ENCODE data around the gene BMP7. TPM values are rescaled to one million over a fixed set of nuclear protein-coding genes. Genes with fewer than 3 reads are reported as not detected.

Gene BMP7
- total and polyA plus RNA-seq, 9 donors, result 0.07 to 19.4 (median 0.83) TPM

- Histone ChIP-seq H3K9me3 (no peaks in the 10 kb centered on the region), H3K27me3 (no peaks in the 10 kb centered on the region), H3K27ac (no peak overlapping the region), H3K36me3 (no peaks in the 10 kb centered on the region), H3K4me1 (ENCODE audit: insufficient read depth) (no peaks in the 10 kb centered on the region), H3K4me3 (no peak overlapping the region)
- intact Hi-C loops (cut with DNase I), result no loop called here
- WGBS, 3 donors, result 39 to 52% (median 46%) methylated on average over 23 of the region's 23 CpGs
- TF ChIP-seq EP300 (IDR thresholded peaks at IDR 0.05) (no peak), CTCF (IDR thresholded peaks at IDR 0.05) (no peak), POLR2A (IDR thresholded peaks at IDR 0.05) (no peak)
- no peak for DNase-seq
These were observed 6.2 kb downstream of the BMP7 start for GRCh38 chr20:57259938-57260921.

GRCh38 chr20:57259121-57259937 lies 7.1 kb downstream of the BMP7 start:
- no peaks in the 10 kb centered on the region for H3K36me3 ChIP-seq
- H3K27me3 ChIP-seq, result no peaks in the 10 kb centered on the region
- no peak for TF ChIP-seq EP300 (IDR thresholded peaks at IDR 0.05)
- TF ChIP-seq CTCF (IDR thresholded peaks at IDR 0.05), result no peak
- TF ChIP-seq POLR2A (IDR thresholded peaks at IDR 0.05), result no peak
- 23 to 36% (median 32%) methylated on average over 21 of the region's 21 CpGs for WGBS, 3 donors
- no peak overlapping the region for H3K27ac ChIP-seq
- no peaks in the 10 kb centered on the region for H3K4me1 ChIP-seq (ENCODE audit: insufficient read depth)
- no peak overlapping the region for H3K4me3 ChIP-seq
- intact Hi-C loops (cut with DNase I), result no loop called here
- DNase-seq, result no peak
- H3K9me3 ChIP-seq, result no peaks in the 10 kb centered on the region

- Histone ChIP-seq H3K4me3 (no peak overlapping the region), H3K27me3 (no peaks in the 10 kb centered on the region), H3K36me3 (no peaks in the 10 kb centered on the region), H3K9me3 (no peaks in the 10 kb centered on the region), H3K27ac (no peak overlapping the region), H3K4me1 (ENCODE audit: insufficient read depth) (no peaks in the 10 kb centered on the region)
- 54 to 62% (median 61%) methylated on average over 9 of the region's 9 CpGs for WGBS, 3 donors
- DNase-seq, result no peak
- TF ChIP-seq CTCF (IDR thresholded peaks at IDR 0.05), result no peak
- no peak for TF ChIP-seq POLR2A (IDR thresholded peaks at IDR 0.05)
- no peak for TF ChIP-seq EP300 (IDR thresholded peaks at IDR 0.05)
- intact Hi-C loops (cut with DNase I), result no loop called here
These were observed 8.6 kb downstream of the BMP7 start for GRCh38 chr20:57257701-57258453.

- Histone ChIP-seq H3K27me3 (no peaks in the 10 kb centered on the region), H3K4me1 (ENCODE audit: insufficient read depth) (no peaks in the 10 kb centered on the region), H3K36me3 (no peaks in the 10 kb centered on the region), H3K27ac (no peak overlapping the region), H3K4me3 (no peak overlapping the region), H3K9me3 (no peaks in the 10 kb centered on the region)
- DNase-seq, result no peak
- TF ChIP-seq EP300 (IDR thresholded peaks at IDR 0.05) (no peak), POLR2A (IDR thresholded peaks at IDR 0.05) (no peak), CTCF (IDR thresholded peaks at IDR 0.05) (no peak)
- 85 to 94% (median 91%) methylated on average over 6 of the region's 6 CpGs for WGBS, 3 donors
- intact Hi-C loops (cut with DNase I), result no loop called here
These were observed 9.5 kb downstream of the BMP7 start for GRCh38 chr20:57256908-57257307.
